HepG2 (cell line): ENCODE data around the gene ATOH8. TPM values are rescaled to one million over a fixed set of nuclear protein-coding genes. Genes with fewer than 3 reads are reported as not detected.

Experiments used
- ATAC-seq: fragments of 200-7000 bp; cut with Tn5 transposase; 3 replicates; pipeline ENCODE4 v1.9.1; 2020; ENCODE audit warnings: mild to moderate bottlenecking, moderate library complexity
- BruUV-seq: library from RNA; stranded (reverse); fragments of 400-500 nt; replicated peaks from 2 replicates; lab custom pipeline; 2021; lab: Mats Ljungman, UMichigan
- CTCF ChIA-PET: fragments of 300-600 bp; formaldehyde crosslinking; extraction: SDS; loops from one replicate; lab custom pipeline; 2021; ENCODE audit warnings: low total read pairs, inconsistent platforms, low intra/inter-chr PET ratio; lab: Yijun Ruan, JAX
- POLR2A ChIA-PET: fragments of 350-600 bp; sonication (Branson Sonifier 250); formaldehyde crosslinking; loops from one replicate; lab custom pipeline; 2020; ENCODE audit warnings: antibody characterized with exemption, inconsistent platforms; lab: Yijun Ruan, JAX
- DNase-seq: peaks from one replicate; pipeline ENCODE4 v3.0.0-alpha.2; 2015; ENCODE audit warnings: low spot score
- FAIRE-seq: peaks from 3 replicates; lab custom pipeline; 2011; peaks lifted over from hg19 to GRCh38; lab: Jason Lieb, UNC
- H2AFZ ChIP-seq: one replicate; pipeline ENCODE4 v1.6.1; 2011; ENCODE audit warnings: low read length, inconsistent platforms
- H3K27ac ChIP-seq: fragments of 300-600 bp; 3 replicates; pipeline ENCODE4 v1.8.0; 2011; ENCODE audit warnings: mixed run types, mild to moderate bottlenecking, mixed read lengths, low read length, inconsistent platforms; ENCODE audit not compliant: insufficient read depth; ENCODE audit errors: extremely low read length
- H3K27me3 ChIP-seq, 2 experiments: fragments of 200-600 bp in 1 of 2; 2 replicates in 1 of 2; 3 replicates in 1 of 2; pipeline versions ENCODE4 v1.6.0 to v1.8.0; 2011; ENCODE audit warnings: low read length in 2 of 2, mild to moderate bottlenecking in 2 of 2, moderate library complexity in 2 of 2, inconsistent platforms in 1 of 2; ENCODE audit not compliant: insufficient read depth in 2 of 2, control insufficient read depth in 1 of 2
- H3K36me3 ChIP-seq, 2 experiments: fragments of 200-600 bp in 1 of 2; replicated peaks in 1 of 2; 2 replicates in 1 of 2; 3 replicates in 1 of 2; pipeline versions ENCODE4 v1.5.1 to v1.8.0; 2011; ENCODE audit warnings: low read length in 2 of 2, inconsistent platforms in 1 of 2; ENCODE audit not compliant: insufficient read depth in 2 of 2, control insufficient read depth in 1 of 2
- H3K4me1 ChIP-seq: 2 replicates; pipeline ENCODE4 v1.5.1; 2012; ENCODE audit warnings: low read length, inconsistent platforms; ENCODE audit not compliant: insufficient read depth
- H3K4me2 ChIP-seq: 2 replicates; pipeline ENCODE4 v1.6.0; 2011; ENCODE audit warnings: low read depth, low read length, inconsistent platforms
- H3K4me3 ChIP-seq, 3 experiments: fragments of 200-600 bp in 1 of 3; sonication (generic), shearing (Covaris generic) in 1 of 3; replicated peaks in 1 of 3; 2 replicates each; pipeline ENCODE4 v1.5.1; 2011 to 2016; ENCODE audit warnings: low read length in 3 of 3, inconsistent platforms in 2 of 3, low read depth in 2 of 3, mild to moderate bottlenecking in 2 of 3, control low read depth in 1 of 3, mixed read lengths in 1 of 3; ENCODE audit not compliant: insufficient read depth in 1 of 3
- H3K79me2 ChIP-seq: one replicate; pipeline ENCODE4 v1.6.1; 2011; ENCODE audit warnings: low read length, inconsistent platforms; ENCODE audit not compliant: insufficient read depth
- H3K9ac ChIP-seq: 2 replicates; pipeline ENCODE4 v1.6.0; 2011; ENCODE audit warnings: mild to moderate bottlenecking, low read depth, low read length, inconsistent platforms; ENCODE audit not compliant: insufficient read depth
- H3K9me3 ChIP-seq: 2 replicates; pipeline ENCODE4 v1.5.1; 2012; ENCODE audit warnings: mild to moderate bottlenecking, low read length
- H4K20me1 ChIP-seq: 2 replicates; pipeline ENCODE4 v1.6.0; 2011; ENCODE audit warnings: inconsistent platforms, mild to moderate bottlenecking, low read length, moderate library complexity; ENCODE audit not compliant: insufficient read depth
- DBP ChIP-seq: sonication (generic); formaldehyde crosslinking; IDR thresholded peaks from 2 replicates; pipeline ENCODE4 v1.4.0; 2020; ENCODE audit warnings: missing genetic modification reagents; ENCODE audit errors: not compliant biosample characterization
- KMT2A ChIP-seq: sonication (generic); formaldehyde crosslinking; IDR thresholded peaks from 2 replicates; pipeline ENCODE4 v1.4.0; 2020; ENCODE audit warnings: missing genetic modification reagents
- SNAPC2 ChIP-seq: sonication (generic); formaldehyde crosslinking; IDR thresholded peaks from 2 replicates; pipeline ENCODE4 v1.8.1; 2022; ENCODE audit warnings: mild to moderate bottlenecking, missing genetic modification reagents
- TEAD2 ChIP-seq: sonication (generic); formaldehyde crosslinking; IDR thresholded peaks from 2 replicates; pipeline ENCODE4 v1.9.0; 2021; ENCODE audit warnings: missing genetic modification reagents
- TSC22D2 ChIP-seq: sonication (generic); formaldehyde crosslinking; IDR thresholded peaks from 2 replicates; pipeline ENCODE4 v1.5.1; 2020; ENCODE audit warnings: missing genetic modification reagents, mild to moderate bottlenecking, borderline replicate concordance
- ZBTB42 ChIP-seq: sonication (generic); formaldehyde crosslinking; IDR thresholded peaks from 2 replicates; pipeline ENCODE4 v1.5.0; 2020; ENCODE audit warnings: mild to moderate bottlenecking, missing genetic modification reagents
- ZNF83 ChIP-seq: sonication (generic); formaldehyde crosslinking; IDR thresholded peaks from 2 replicates; pipeline ENCODE4 v1.4.0; 2020; ENCODE audit warnings: missing genetic modification reagents, mild to moderate bottlenecking, borderline replicate concordance
- ZNF841 ChIP-seq: sonication (generic); formaldehyde crosslinking; IDR thresholded peaks from 2 replicates; pipeline ENCODE4 v1.8.1; 2023; ENCODE audit warnings: missing genetic modification reagents, borderline replicate concordance
- in situ Hi-C: cut with HindIII; loops from 2 replicates; pipeline ENCODE4 v1.10.0; 2017; ENCODE audit warnings: low pct_unique_long_range_greater_than_20kb; ENCODE audit not compliant: extremely low pct_ligation_motif_present
- intact Hi-C: fragments of 100-400 bp; cut with micrococcal nuclease; formaldehyde crosslinking; loops from one replicate; pipeline ENCODE4 v1.10.0; 2022; ENCODE audit not compliant: unreplicated experiment
- microRNA-seq: library from miRNA; unstranded; fragments of <30 nt; microRNA quantifications from one replicate; pipeline ENCODE4, GENCODE V29; 2020
- polyA plus RNA-seq, 8 experiments: library from polyadenylated mRNA; depleted of rRNA in 3 of 8; stranded (reverse) in 7 of 8; unstranded in 1 of 8; fragments of >200 nt; fragmentation: Illumina TruSeq in 4 of 8; extraction: Trizol in 4 of 8; gene quantifications; 2 replicates each; pipeline versions ENCODE4 v1.2.1 to v1.2.3, GENCODE V29; 2011 to 2016; ENCODE audit warnings: low read depth in 4 of 8, missing spikeins in 1 of 8, mixed read lengths in 1 of 8; ENCODE audit not compliant: insufficient read depth in 1 of 8
- small RNA-seq, 3 experiments: library from RNA; depleted of rRNA; stranded (forward); fragments of <200 nt; gene quantifications; one replicate each; pipeline ENCODE3, GENCODE V24; 2012; ENCODE audit warnings: low read depth in 2 of 3, low replicate concordance in 1 of 3; ENCODE audit not compliant: insufficient read length in 3 of 3, insufficient read depth in 2 of 3
- total RNA-seq, 5 experiments: library from RNA; depleted of rRNA; stranded (reverse); fragments of >200 nt; fragmentation: Illumina TruSeq; extraction: Trizol; gene quantifications; 2 replicates each; pipeline ENCODE4 v1.2.3, GENCODE V29; 2016; ENCODE audit warnings: low read depth in 1 of 5

Gene ATOH8
- total and polyA plus RNA-seq, 2 of the 13 experiments (the other 11 are each of a cell fraction or from before 2014, with no cell fraction given): 0.13 to 0.61 TPM

GRCh38 chr2:85834466-85834865, 80.7 kb downstream of the ATOH8 start:
- no peak for DNase-seq

More at GRCh38 chr2:85834466-85834865, 80.7 kb downstream of the ATOH8 start:
- ATAC-seq (no peak), FAIRE-seq (no peak)
- H3K4me3 ChIP-seq: no peak overlapping the region
- no peaks in the 10 kb centered on the region for H3K4me1 ChIP-seq
- H3K9me3 ChIP-seq: no peaks in the 10 kb centered on the region
- no peak overlapping the region for H3K4me2 ChIP-seq
- no TSS peak for BruUV-seq
- no peak overlapping the region for H2AFZ ChIP-seq
- H3K27ac ChIP-seq: no peak overlapping the region
- H3K27me3 ChIP-seq: no peaks in the 10 kb centered on the region
- CTCF ChIA-PET: no interaction called here
- no peak for TF ChIP-seq TEAD2
- TF ChIP-seq SNAPC2 (CRISPR knock-in tag): no peak
- no peak for TF ChIP-seq KMT2A
- no peak for TF ChIP-seq DBP (CRISPR knock-in tag)
- no peak for TF ChIP-seq TSC22D2
- TF ChIP-seq ZNF83 (CRISPR knock-in tag): no peak
- no peak for TF ChIP-seq ZNF841 (CRISPR knock-in tag)
- TF ChIP-seq ZBTB42: no peak
- no peaks in the 10 kb centered on the region for H4K20me1 ChIP-seq
- no peaks in the 10 kb centered on the region for H3K79me2 ChIP-seq
- in situ Hi-C loops: no loop called here
- intact Hi-C loops: no loop called here
- H3K9ac ChIP-seq: no peak overlapping the region
- POLR2A ChIA-PET: no interaction called here
- no peaks in the 10 kb centered on the region for H3K36me3 ChIP-seq

Small RNA genes lying within 50 kb of the gene (microRNA-seq; reads per million reads assigned to microRNA genes)
- gene MIR6071: not detected

Small RNA genes lying within 50 kb of the gene (small RNA-seq; reads per million reads assigned to genes)
- 0 reads per million in 3 experiments for gene MIR6071
- gene RN7SKP83: 0 reads per million in 3 experiments
- gene RNU1-38P: 0.65 to 355 (median 14.2) reads per million in 3 experiments

Other genes starting within 250 kb of the ATOH8 start
- gene MAT2A, start 214.8 kb upstream of the ATOH8 start, total RNA-seq (2016; rRNA removed; fragmentation: Illumina TruSeq; extraction: Trizol): 55.8 and 155 TPM in 2 replicates
- 331 and 367 TPM in 2 replicates for gene MAT2A, start 214.8 kb upstream of the ATOH8 start, polyA plus RNA-seq (2011; rRNA removed)
- 51.3 and 103 TPM in 2 replicates for gene GGCX, start 192.5 kb upstream of the ATOH8 start, total RNA-seq (2016; rRNA removed; fragmentation: Illumina TruSeq; extraction: Trizol)
- gene GGCX, start 192.5 kb upstream of the ATOH8 start, polyA plus RNA-seq (2011; rRNA removed): 72.5 and 74.9 TPM in 2 replicates
- gene VAMP8, start 176.4 kb upstream of the ATOH8 start, total RNA-seq (2016; rRNA removed; fragmentation: Illumina TruSeq; extraction: Trizol): 83.3 and 97.0 TPM in 2 replicates
- 151 and 157 TPM in 2 replicates for gene VAMP8, start 176.4 kb upstream of the ATOH8 start, polyA plus RNA-seq (2011; rRNA removed)
- 7.2 and 9.0 TPM in 2 replicates for gene VAMP5, start 169.6 kb upstream of the ATOH8 start, total RNA-seq (2016; rRNA removed; fragmentation: Illumina TruSeq; extraction: Trizol)
- gene VAMP5, start 169.6 kb upstream of the ATOH8 start, polyA plus RNA-seq (2011; rRNA removed): 56.7 and 68.6 TPM in 2 replicates
- gene RNF181, start 158.2 kb upstream of the ATOH8 start, total RNA-seq (2016; rRNA removed; fragmentation: Illumina TruSeq; extraction: Trizol): 224 and 234 TPM in 2 replicates
- 578 and 594 TPM in 2 replicates for gene RNF181, start 158.2 kb upstream of the ATOH8 start, polyA plus RNA-seq (2011; rRNA removed)
- 24.0 and 30.1 TPM in 2 replicates for gene TMEM150A, start 151.3 kb upstream of the ATOH8 start, total RNA-seq (2016; rRNA removed; fragmentation: Illumina TruSeq; extraction: Trizol)
- gene TMEM150A, start 151.3 kb upstream of the ATOH8 start, polyA plus RNA-seq (2011; rRNA removed): 70.4 and 111 TPM in 2 replicates
- 47.1 and 49.0 TPM in 2 replicates for gene C2orf68, start 141.9 kb upstream of the ATOH8 start, total RNA-seq (2016; rRNA removed; fragmentation: Illumina TruSeq; extraction: Trizol)
- gene C2orf68, start 141.9 kb upstream of the ATOH8 start, polyA plus RNA-seq (2011; rRNA removed): 77.4 and 82.8 TPM in 2 replicates
- gene USP39, start 137.8 kb upstream of the ATOH8 start, total RNA-seq (2016; rRNA removed; fragmentation: Illumina TruSeq; extraction: Trizol): 63.3 and 80.2 TPM in 2 replicates
- gene USP39, start 137.8 kb upstream of the ATOH8 start, polyA plus RNA-seq (2011; rRNA removed): 73.6 and 75.1 TPM in 2 replicates
- gene SFTPB, start 85.8 kb upstream of the ATOH8 start, total RNA-seq (2016; rRNA removed; fragmentation: Illumina TruSeq; extraction: Trizol): not detected in 2 replicates
- gene SFTPB, start 85.8 kb upstream of the ATOH8 start, polyA plus RNA-seq (2011; rRNA removed): not detected in 2 replicates
- gene GNLY, start 59.6 kb upstream of the ATOH8 start, total RNA-seq (2016; rRNA removed; fragmentation: Illumina TruSeq; extraction: Trizol): not detected in 2 replicates
- gene GNLY, start 59.6 kb upstream of the ATOH8 start, polyA plus RNA-seq (2011; rRNA removed): not detected in 2 replicates
- gene ST3GAL5, start 135.0 kb downstream of the ATOH8 start, total RNA-seq (2016; rRNA removed; fragmentation: Illumina TruSeq; extraction: Trizol): 1.3 TPM in 2 replicates
- gene ST3GAL5, start 135.0 kb downstream of the ATOH8 start, polyA plus RNA-seq (2011; rRNA removed): 2.0 and 2.1 TPM in 2 replicates